ENCODE measurements around the gene CCDC6. TPM values are rescaled to one million over a fixed set of nuclear protein-coding genes. Genes with fewer than 3 reads are reported as not detected.

The CCDC6 gene
- total RNA-seq, 1 experiment from 2014 or later = 37.6 TPM

DNA sequence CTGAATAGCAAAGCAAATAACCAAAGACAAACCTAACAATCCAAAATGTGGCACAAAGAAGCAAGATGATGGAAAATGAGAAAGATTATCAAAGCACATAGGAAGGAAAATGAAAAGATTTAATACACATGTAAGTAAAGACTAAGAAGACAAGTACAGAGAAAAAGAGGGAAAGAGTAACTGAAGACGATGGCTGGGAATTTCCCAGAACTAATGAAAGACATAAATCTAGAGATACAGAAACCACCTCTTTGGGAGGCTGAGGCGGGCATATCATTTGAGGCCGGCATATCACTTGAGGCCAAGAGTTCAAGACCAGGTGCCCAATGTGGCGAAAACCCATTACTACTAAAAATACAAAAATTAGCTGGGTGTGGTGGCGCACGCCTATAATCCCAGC lies 46.8 kb downstream of the CCDC6 start:
- ChIA-PET CTCF (no interaction called here), POLR2A (ENCODE audit: unreplicated experiment) (no interaction called here)
- no peak overlapping the region for H3K9ac ChIP-seq (ENCODE audit: low read length)
- peaks cover 98% of the 10 kb centered on the region for H3K79me2 ChIP-seq (ENCODE audit: low read length)
- no peak for ATAC-seq
- TF ChIP-seq, protein P1, sequence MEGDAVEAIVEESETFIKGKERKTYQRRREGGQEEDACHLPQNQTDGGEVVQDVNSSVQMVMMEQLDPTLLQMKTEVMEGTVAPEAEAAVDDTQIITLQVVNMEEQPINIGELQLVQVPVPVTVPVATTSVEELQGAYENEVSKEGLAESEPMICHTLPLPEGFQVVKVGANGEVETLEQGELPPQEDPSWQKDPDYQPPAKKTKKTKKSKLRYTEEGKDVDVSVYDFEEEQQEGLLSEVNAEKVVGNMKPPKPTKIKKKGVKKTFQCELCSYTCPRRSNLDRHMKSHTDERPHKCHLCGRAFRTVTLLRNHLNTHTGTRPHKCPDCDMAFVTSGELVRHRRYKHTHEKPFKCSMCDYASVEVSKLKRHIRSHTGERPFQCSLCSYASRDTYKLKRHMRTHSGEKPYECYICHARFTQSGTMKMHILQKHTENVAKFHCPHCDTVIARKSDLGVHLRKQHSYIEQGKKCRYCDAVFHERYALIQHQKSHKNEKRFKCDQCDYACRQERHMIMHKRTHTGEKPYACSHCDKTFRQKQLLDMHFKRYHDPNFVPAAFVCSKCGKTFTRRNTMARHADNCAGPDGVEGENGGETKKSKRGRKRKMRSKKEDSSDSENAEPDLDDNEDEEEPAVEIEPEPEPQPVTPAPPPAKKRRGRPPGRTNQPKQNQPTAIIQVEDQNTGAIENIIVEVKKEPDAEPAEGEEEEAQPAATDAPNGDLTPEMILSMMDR (conservative IDR thresholded peaks at IDR 0.05; ENCODE audit: low read depth, low read length) = no peak
- TF ChIP-seq EZH2phosphoT487 (IDR thresholded peaks at IDR 0.05; ENCODE audit: borderline replicate concordance, low read length) = no peak
- no peak for TF ChIP-seq EZH2 (IDR thresholded peaks at IDR 0.05; ENCODE audit: low read length, unreplicated experiment)
- DNase-seq = no peak
- peaks cover 18% of the 10 kb centered on the region for H4K20me1 ChIP-seq (ENCODE audit: low read length)
- H3K9me2 ChIP-seq (replicated peaks; ENCODE audit: low read length) = no peaks in the 10 kb centered on the region
- no peak overlapping the region for H3K4me3 ChIP-seq (ENCODE audit: low read length)
- no peaks in the 10 kb centered on the region for H3K27me3 ChIP-seq (ENCODE audit: low read length)
- no peaks in the 10 kb centered on the region for H3K36me3 ChIP-seq (ENCODE audit: low read depth, low read length)
- H3K4me2 ChIP-seq (ENCODE audit: low read length) = no peak overlapping the region
- BruUV-seq (replicated peaks) = no TSS peak
- H3K9me3 ChIP-seq (ENCODE audit: low read length) = no peaks in the 10 kb centered on the region
- peaks cover 15% of the 10 kb centered on the region for H3K4me1 ChIP-seq (ENCODE audit: insufficient read depth, low read length)
- H3F3A ChIP-seq (ENCODE audit: low read length, unreplicated experiment) = no peaks in the 10 kb centered on the region
- no peak overlapping the region for H2AFZ ChIP-seq (ENCODE audit: low read length)
- H3K27ac ChIP-seq (ENCODE audit: low read length) = no peak overlapping the region
- intact Hi-C loops (cut with micrococcal nuclease) = no loop called here

DNA sequence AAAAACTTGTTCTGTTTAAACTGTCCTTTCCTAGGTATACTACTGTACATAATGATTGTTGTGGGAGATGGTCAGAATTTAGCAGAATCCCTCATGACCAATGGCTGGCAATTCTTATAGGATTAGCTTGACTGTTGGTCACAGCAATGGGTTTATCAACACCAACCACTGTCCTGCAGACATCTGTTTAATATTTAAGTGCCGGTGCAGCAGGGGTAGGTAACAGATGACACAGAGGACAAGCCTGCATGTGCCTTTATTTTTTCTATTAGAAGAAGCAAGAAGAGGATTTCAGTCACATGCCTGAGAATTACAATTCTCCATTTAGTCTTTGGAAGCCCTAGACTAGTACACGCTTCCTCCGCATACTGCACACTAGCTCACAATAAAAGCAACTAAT lies 48.4 kb downstream of the CCDC6 start:
- no peak overlapping the region for H3K4me2 ChIP-seq (ENCODE audit: low read length)
- peaks cover 98% of the 10 kb centered on the region for H3K79me2 ChIP-seq (ENCODE audit: low read length)
- H3K4me1 ChIP-seq (ENCODE audit: insufficient read depth, low read length) = peaks cover 19% of the 10 kb centered on the region
- no peaks in the 10 kb centered on the region for H3F3A ChIP-seq (ENCODE audit: low read length, unreplicated experiment)
- intact Hi-C loops (cut with micrococcal nuclease) = no loop called here
- H3K9ac ChIP-seq (ENCODE audit: low read length) = no peak overlapping the region
- no TSS peak for BruUV-seq (replicated peaks)
- no peaks in the 10 kb centered on the region for H3K9me2 ChIP-seq (replicated peaks; ENCODE audit: low read length)
- ChIA-PET POLR2A (ENCODE audit: unreplicated experiment) (interaction anchor here (0.6 kb wide), 1 partner anchor 183 kb away, joined by 3 read pairs; no protein-coding TSS in a partner anchor), CTCF (no interaction called here)
- TF ChIP-seq EZH2phosphoT487 (IDR thresholded peaks at IDR 0.05; ENCODE audit: borderline replicate concordance, low read length) (no peak), EZH2 (IDR thresholded peaks at IDR 0.05; ENCODE audit: low read length, unreplicated experiment) (no peak)
- TF ChIP-seq, protein P1 (conservative IDR thresholded peaks at IDR 0.05; ENCODE audit: low read depth, low read length) = no peak
- no peak overlapping the region for H3K27ac ChIP-seq (ENCODE audit: low read length)
- DNase-seq (no peak), ATAC-seq (no peak)
- no peak overlapping the region for H3K4me3 ChIP-seq (ENCODE audit: low read length)
- no peaks in the 10 kb centered on the region for H3K9me3 ChIP-seq (ENCODE audit: low read length)
- H4K20me1 ChIP-seq (ENCODE audit: low read length) = peaks cover 12% of the 10 kb centered on the region; the same call in 1 of the 2 replicates
- no peaks in the 10 kb centered on the region for H3K27me3 ChIP-seq (ENCODE audit: low read length)
- H3K36me3 ChIP-seq (ENCODE audit: low read depth, low read length) = no peaks in the 10 kb centered on the region
- no peak overlapping the region for H2AFZ ChIP-seq (ENCODE audit: low read length)

DNA sequence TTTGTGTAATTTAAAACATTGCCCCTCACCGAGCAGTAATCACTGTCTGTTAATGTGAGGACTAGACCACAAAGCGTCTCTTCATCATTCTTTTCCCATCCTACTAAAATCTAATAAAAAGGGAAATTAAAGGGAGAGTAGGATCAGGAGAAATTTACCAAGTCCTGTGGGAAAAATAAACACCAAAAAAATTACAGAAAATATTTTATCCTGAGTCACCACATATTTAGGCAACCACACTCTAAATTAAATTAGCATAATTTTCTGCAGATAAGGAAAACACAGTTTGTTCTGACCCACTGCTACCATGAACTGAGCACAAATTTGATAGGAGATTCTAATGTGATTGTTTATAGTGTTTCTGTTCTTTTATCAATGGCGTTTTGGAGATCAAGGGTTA lies 49.3 kb downstream of the CCDC6 start:
- Histone ChIP-seq H3K9me2 (replicated peaks; ENCODE audit: low read length) (no peaks in the 10 kb centered on the region), H3K27me3 (ENCODE audit: low read length) (no peaks in the 10 kb centered on the region), H3K9me3 (ENCODE audit: low read length) (no peaks in the 10 kb centered on the region), H3K9ac (ENCODE audit: low read length) (no peak overlapping the region), H4K20me1 (ENCODE audit: low read length) (peaks cover 12% of the 10 kb centered on the region; the same call in 1 of the 2 replicates), H3K27ac (ENCODE audit: low read length) (no peak overlapping the region), H3K4me1 (ENCODE audit: insufficient read depth, low read length) (peaks cover 27% of the 10 kb centered on the region), H3F3A (ENCODE audit: low read length, unreplicated experiment) (no peaks in the 10 kb centered on the region), H3K79me2 (ENCODE audit: low read length) (peaks cover 98% of the 10 kb centered on the region), H3K4me3 (ENCODE audit: low read length) (no peak overlapping the region), H3K36me3 (ENCODE audit: low read depth, low read length) (no peaks in the 10 kb centered on the region), H2AFZ (ENCODE audit: low read length) (no peak overlapping the region), H3K4me2 (ENCODE audit: low read length) (no peak overlapping the region)
- DNase-seq = no peak
- no TSS peak for BruUV-seq (replicated peaks)
- ATAC-seq = no peak
- TF ChIP-seq EZH2 (IDR thresholded peaks at IDR 0.05; ENCODE audit: low read length, unreplicated experiment) (no peak), EZH2phosphoT487 (IDR thresholded peaks at IDR 0.05; ENCODE audit: borderline replicate concordance, low read length) (no peak)
- TF ChIP-seq, protein P1 (conservative IDR thresholded peaks at IDR 0.05; ENCODE audit: low read depth, low read length) = no peak
- CTCF ChIA-PET = no interaction called here
- POLR2A ChIA-PET (ENCODE audit: unreplicated experiment) = no interaction called here
- intact Hi-C loops (cut with micrococcal nuclease) = no loop called here
